ENCODE results near the gene OR2J2. TPM values are rescaled to one million over a fixed set of nuclear protein-coding genes. Genes with fewer than 3 reads are reported as not detected.

The OR2J2 gene
- total and polyA plus RNA-seq, 9 of the 15 experiments (the other 6 are each of a cell fraction or from before 2014, with no cell fraction given) = not detected

DNA sequence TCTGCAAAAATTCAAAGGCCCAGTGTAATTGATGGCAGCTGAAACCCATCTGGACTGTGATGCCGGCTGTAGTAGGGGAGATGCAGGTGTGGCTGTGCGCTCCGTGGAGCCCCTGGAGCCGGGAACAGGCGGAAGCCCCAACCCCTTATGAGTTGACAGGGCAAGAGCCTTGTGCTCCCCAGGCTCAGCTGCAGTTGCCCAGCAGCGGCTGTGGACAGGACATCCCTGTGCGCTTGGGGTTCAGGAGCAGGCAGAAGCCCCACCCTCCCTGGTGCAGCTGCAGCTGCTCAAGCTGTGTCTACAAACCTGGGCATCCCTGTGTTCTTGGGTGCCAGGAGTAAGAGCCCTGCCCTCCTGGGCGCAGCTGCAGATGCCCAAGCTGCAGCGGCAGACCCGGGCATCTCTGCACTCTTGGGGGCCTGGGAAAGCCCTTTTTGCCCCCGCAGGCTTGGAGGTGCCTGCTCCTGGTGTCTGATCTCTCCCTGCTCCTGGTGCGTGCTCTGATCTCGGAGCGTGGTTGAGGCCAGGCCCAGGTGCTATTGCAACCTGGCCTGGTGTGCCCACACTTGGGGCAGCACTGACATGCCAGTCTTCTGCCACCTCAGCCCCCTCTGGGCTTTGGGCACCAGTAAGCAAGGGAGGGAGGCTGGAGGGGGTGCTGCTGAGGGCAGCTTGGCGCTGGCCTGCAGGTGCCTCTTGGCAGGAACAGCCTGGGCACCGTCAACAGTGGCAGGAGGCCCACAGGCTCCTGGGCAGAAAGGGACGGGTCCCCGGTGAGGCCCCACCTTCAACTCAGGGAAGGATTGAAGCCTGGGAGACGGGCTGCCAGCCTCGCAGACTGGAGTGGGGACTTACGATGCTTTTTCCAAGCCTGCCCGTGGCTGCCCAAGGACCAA lies 30.3 kb downstream of the OR2J2 start (continued):
- TF ChIP-seq ZNF785 (CRISPR knock-in tag; IDR thresholded peaks at IDR 0.05) (no peak), ZBTB8A (IDR thresholded peaks at IDR 0.05; ENCODE audit: partially characterized antibody) (no peak), ARID2 (IDR thresholded peaks at IDR 0.05) (no peak)
- TF ChIP-seq, protein P1, sequence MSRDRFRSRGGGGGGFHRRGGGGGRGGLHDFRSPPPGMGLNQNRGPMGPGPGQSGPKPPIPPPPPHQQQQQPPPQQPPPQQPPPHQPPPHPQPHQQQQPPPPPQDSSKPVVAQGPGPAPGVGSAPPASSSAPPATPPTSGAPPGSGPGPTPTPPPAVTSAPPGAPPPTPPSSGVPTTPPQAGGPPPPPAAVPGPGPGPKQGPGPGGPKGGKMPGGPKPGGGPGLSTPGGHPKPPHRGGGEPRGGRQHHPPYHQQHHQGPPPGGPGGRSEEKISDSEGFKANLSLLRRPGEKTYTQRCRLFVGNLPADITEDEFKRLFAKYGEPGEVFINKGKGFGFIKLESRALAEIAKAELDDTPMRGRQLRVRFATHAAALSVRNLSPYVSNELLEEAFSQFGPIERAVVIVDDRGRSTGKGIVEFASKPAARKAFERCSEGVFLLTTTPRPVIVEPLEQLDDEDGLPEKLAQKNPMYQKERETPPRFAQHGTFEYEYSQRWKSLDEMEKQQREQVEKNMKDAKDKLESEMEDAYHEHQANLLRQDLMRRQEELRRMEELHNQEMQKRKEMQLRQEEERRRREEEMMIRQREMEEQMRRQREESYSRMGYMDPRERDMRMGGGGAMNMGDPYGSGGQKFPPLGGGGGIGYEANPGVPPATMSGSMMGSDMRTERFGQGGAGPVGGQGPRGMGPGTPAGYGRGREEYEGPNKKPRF (IDR thresholded peaks at IDR 0.05; ENCODE audit: low read depth, low read length) = no peak

DNA sequence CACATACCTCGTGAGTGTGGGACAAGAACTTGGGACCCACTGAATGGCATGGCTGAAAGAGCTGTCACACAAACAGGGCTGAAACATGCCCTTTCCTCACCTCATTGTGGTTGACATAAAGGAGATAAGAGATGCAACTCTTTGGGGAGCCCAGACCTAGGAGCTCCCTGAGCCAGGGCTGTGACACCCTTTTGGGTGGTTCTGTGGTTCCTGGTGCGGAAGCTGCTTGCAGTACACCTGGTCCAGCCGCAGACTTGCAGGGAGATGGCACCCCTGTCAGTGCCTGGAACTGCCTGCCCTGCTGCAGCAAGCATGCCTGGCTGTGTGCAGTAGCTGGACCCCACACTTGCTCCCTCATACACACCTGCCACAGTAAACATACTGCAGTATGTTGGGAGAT lies 31.3 kb downstream of the OR2J2 start:
- CTCF ChIA-PET (ENCODE audit: low intra/inter-chr PET ratio) = no interaction called here

More for the DNA sequence above, 31.3 kb downstream of the OR2J2 start:
- no peak for DNase-seq (ENCODE audit: extremely low read depth in 1 of 4, low spot score in 3 of 4)
- H2AFZ ChIP-seq (ENCODE audit: low read depth, low read length) = no peak overlapping the region
- no peak overlapping the region for H3K27ac ChIP-seq (ENCODE audit: extremely low read depth, low read depth, low read length)
- 0% methylated on average over 3 of the region's 3 CpGs for WGBS (ENCODE audit: insufficient coverage, low coverage, missing lambda C conversion rate)
- no peaks in the 10 kb centered on the region for H3K79me2 ChIP-seq (ENCODE audit: control insufficient read depth, insufficient read depth, low read length)
- no peaks in the 10 kb centered on the region for H3K36me3 ChIP-seq (ENCODE audit: control insufficient read depth, insufficient read depth, low read length)
- H3K4me3 ChIP-seq = no peak overlapping the region
- no peaks in the 10 kb centered on the region for H3K4me1 ChIP-seq (replicated peaks in 1 of 2; ENCODE audit: control insufficient read depth in 2 of 2, insufficient read depth in 2 of 2, low read length in 2 of 2)
- FAIRE-seq = no peak
- TF ChIP-seq ZNF561 (CRISPR knock-in tag; conservative IDR thresholded peaks at IDR 0.05) = no peak
- TF ChIP-seq SETDB1 (IDR thresholded peaks at IDR 0.05; ENCODE audit: low read length) = no peak
- TF ChIP-seq ZC3H4 (CRISPR knock-in tag; IDR thresholded peaks at IDR 0.05; ENCODE audit: borderline replicate concordance) = no peak
- TF ChIP-seq NFRKB (IDR thresholded peaks at IDR 0.05; ENCODE audit: low read depth) = no peak
- TF ChIP-seq ZNF175 (CRISPR knock-in tag; IDR thresholded peaks at IDR 0.05; ENCODE audit: low read depth) = no peak
- TF ChIP-seq, protein P2, sequence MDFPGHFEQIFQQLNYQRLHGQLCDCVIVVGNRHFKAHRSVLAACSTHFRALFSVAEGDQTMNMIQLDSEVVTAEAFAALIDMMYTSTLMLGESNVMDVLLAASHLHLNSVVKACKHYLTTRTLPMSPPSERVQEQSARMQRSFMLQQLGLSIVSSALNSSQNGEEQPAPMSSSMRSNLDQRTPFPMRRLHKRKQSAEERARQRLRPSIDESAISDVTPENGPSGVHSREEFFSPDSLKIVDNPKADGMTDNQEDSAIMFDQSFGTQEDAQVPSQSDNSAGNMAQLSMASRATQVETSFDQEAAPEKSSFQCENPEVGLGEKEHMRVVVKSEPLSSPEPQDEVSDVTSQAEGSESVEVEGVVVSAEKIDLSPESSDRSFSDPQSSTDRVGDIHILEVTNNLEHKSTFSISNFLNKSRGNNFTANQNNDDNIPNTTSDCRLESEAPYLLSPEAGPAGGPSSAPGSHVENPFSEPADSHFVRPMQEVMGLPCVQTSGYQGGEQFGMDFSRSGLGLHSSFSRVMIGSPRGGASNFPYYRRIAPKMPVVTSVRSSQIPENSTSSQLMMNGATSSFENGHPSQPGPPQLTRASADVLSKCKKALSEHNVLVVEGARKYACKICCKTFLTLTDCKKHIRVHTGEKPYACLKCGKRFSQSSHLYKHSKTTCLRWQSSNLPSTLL (IDR thresholded peaks at IDR 0.05) = no peak
- TF ChIP-seq ZBTB7A (IDR thresholded peaks at IDR 0.05; ENCODE audit: borderline replicate concordance, control insufficient read depth, low read depth, low read length) = no peak
- no peak for TF ChIP-seq ZEB2 (IDR thresholded peaks at IDR 0.05)
- TF ChIP-seq RBM15 (IDR thresholded peaks at IDR 0.05; ENCODE audit: insufficient read depth, low read length) = no peak
- no peak for TF ChIP-seq ZNF311 (CRISPR knock-in tag; IDR thresholded peaks at IDR 0.05)
- no peak for TF ChIP-seq ETV5 (CRISPR knock-in tag; IDR thresholded peaks at IDR 0.05; ENCODE audit: low read depth)
- no peak for TF ChIP-seq ZNF239 (CRISPR knock-in tag; IDR thresholded peaks at IDR 0.05)
- TF ChIP-seq HMGN3 (IDR thresholded peaks at IDR 0.05; ENCODE audit: borderline replicate concordance, extremely low read depth, insufficient read length, low read depth, low read length) = no peak
- TF ChIP-seq KLF1 (tag; IDR thresholded peaks at IDR 0.05) = no peak
- no peak overlapping the region for H3K9ac ChIP-seq (ENCODE audit: insufficient read depth in 1 of 2, low read depth in 2 of 2, low read length in 2 of 2)
- H3K4me2 ChIP-seq (ENCODE audit: insufficient read depth, low read length) = no peak overlapping the region
- H3K9me1 ChIP-seq (ENCODE audit: control insufficient read depth, insufficient read depth, low read length) = no peaks in the 10 kb centered on the region
- BruUV-seq (replicated peaks) = no TSS peak
- no peaks in the 10 kb centered on the region for H3K27me3 ChIP-seq (ENCODE audit: control insufficient read depth in 2 of 2, insufficient read depth in 2 of 2, low read length in 2 of 2)
- intact Hi-C loops (cut with micrococcal nuclease) = no loop called here
- in situ Hi-C loops (cut with MboI) = loop anchor here (25.0 kb wide), 1 partner anchor 365 kb away; no protein-coding TSS in a partner anchor
- no peak for ATAC-seq
- no peaks in the 10 kb centered on the region for H3K9me3 ChIP-seq (replicated peaks; ENCODE audit: control insufficient read depth, insufficient read depth, low read depth, low read length)
- H4K20me1 ChIP-seq (replicated peaks; ENCODE audit: control insufficient read depth, insufficient read depth, low read length) = no peaks in the 10 kb centered on the region
- POLR2A ChIA-PET = interaction anchor here (1.3 kb wide), 1 partner anchor 11 kb away, joined by 5 read pairs; no protein-coding TSS in a partner anchor
